Large intestine (tissue), 12 donors: ENCODE results near the gene UBB. TPM values are rescaled to one million over a fixed set of nuclear protein-coding genes. Genes with fewer than 3 reads are reported as not detected.
A peak's percentile ranks its signal among the peaks of the same experiment; 100 is the strongest.

Experiments used
- DNase-seq, 2 donors: peaks; one replicate each; pipeline versions ENCODE4 v3.0.0 to v3.0.0-alpha.2; 2013
- H3K27ac ChIP-seq: one replicate; pipeline ENCODE4 v1.5.1; 2013; ENCODE audit warnings: low read length
- H3K27me3 ChIP-seq: 2 replicates; pipeline ENCODE4 v1.6.1; 2013; ENCODE audit warnings: low read length; ENCODE audit not compliant: control insufficient read depth, insufficient read depth
- H3K36me3 ChIP-seq: 2 replicates; pipeline ENCODE4 v1.6.1; 2013; ENCODE audit warnings: low read length; ENCODE audit not compliant: control insufficient read depth, insufficient read depth
- H3K4me1 ChIP-seq: one replicate; pipeline ENCODE4 v1.6.1; 2013; ENCODE audit warnings: low read length; ENCODE audit not compliant: control insufficient read depth, insufficient read depth
- H3K4me3 ChIP-seq: one replicate; pipeline ENCODE4 v1.5.1; 2013; ENCODE audit warnings: low read length
- H3K9me3 ChIP-seq: one replicate; pipeline ENCODE4 v1.6.1; 2013; ENCODE audit warnings: mild to moderate bottlenecking, low read depth, low read length, moderate library complexity; ENCODE audit not compliant: control insufficient read depth
- WGBS: methylation state at CpG from one replicate; pipeline ENCODE4 v1.1.5; 2013; ENCODE audit warnings: low lambda C conversion rate; ENCODE audit not compliant: insufficient coverage; 5-methylcytosine and 5-hydroxymethylcytosine counted together
- long read RNA-seq, 11 donors: transcript quantifications; one replicate each; lab custom pipeline, GENCODE V29; 2026
- polyA plus RNA-seq: library from polyadenylated mRNA; unstranded; fragments of 120-200 nt; gene quantifications from one replicate; pipeline ENCODE4 v1.2.1, GENCODE V29; 2013

Gene UBB
- polyA plus RNA-seq, result 1,870 TPM
- long read RNA-seq, donor 1, transcript UBB-201 (2 exons, 1,225 nt), result major isoform, 312 of 317 reads
- long read RNA-seq, donor 1, partial matches to known transcripts, result 0 of 317 reads
- long read RNA-seq, donor 1, other reads (novel, unspliced or antisense), result 0 of 317 reads
- long read RNA-seq, donor 2, transcript UBB-201 (2 exons, 1,225 nt), result major isoform, 1,217 of 1,233 reads
- long read RNA-seq, donor 2, partial matches to known transcripts, result 0 of 1,233 reads
- long read RNA-seq, donor 2, other reads (novel, unspliced or antisense), result 9 of 1,233 reads
- long read RNA-seq, donor 3, result 0 reads
- long read RNA-seq, donor 4, transcript UBB-201 (2 exons, 1,225 nt), result major isoform, 69 of 79 reads
- long read RNA-seq, donor 4, partial matches to known transcripts, result 10 of 79 reads
- long read RNA-seq, donor 4, other reads (novel, unspliced or antisense), result 0 of 79 reads
- long read RNA-seq, donor 5, transcript UBB-201 (2 exons, 1,225 nt), result major isoform, 312 of 366 reads
- long read RNA-seq, donor 5, transcript UBB-203 (2 exons, 1,012 nt), result minor isoform, 5 of 366 reads
- long read RNA-seq, donor 5, partial matches to known transcripts, result 48 of 366 reads
- long read RNA-seq, donor 5, other reads (novel, unspliced or antisense), result 0 of 366 reads
- long read RNA-seq, donor 6, transcript UBB-207 (2 exons, 477 nt), result minor isoform, 5 of 871 reads
- long read RNA-seq, donor 6, transcript UBB-201 (2 exons, 1,225 nt), result major isoform, 603 of 871 reads
- long read RNA-seq, donor 6, partial matches to known transcripts, result 256 of 871 reads
- long read RNA-seq, donor 6, other reads (novel, unspliced or antisense), result 6 of 871 reads
- long read RNA-seq, donor 7, transcript UBB-201 (2 exons, 1,225 nt), result major isoform, 396 of 401 reads
- long read RNA-seq, donor 7, partial matches to known transcripts, result 0 of 401 reads
- long read RNA-seq, donor 7, other reads (novel, unspliced or antisense), result 0 of 401 reads
- long read RNA-seq, donor 8, transcript UBB-201 (2 exons, 1,225 nt), result major isoform, 1,212 of 1,225 reads
- long read RNA-seq, donor 8, partial matches to known transcripts, result 0 of 1,225 reads
- long read RNA-seq, donor 8, other reads (novel, unspliced or antisense), result 7 of 1,225 reads
- long read RNA-seq, donor 9, transcript UBB-201 (2 exons, 1,225 nt), result major isoform, 710 of 940 reads
- long read RNA-seq, donor 9, partial matches to known transcripts, result 224 of 940 reads
- long read RNA-seq, donor 9, other reads (novel, unspliced or antisense), result 5 of 940 reads
- long read RNA-seq, donor 10, transcript UBB-201 (2 exons, 1,225 nt), result major isoform, 995 of 1,286 reads
- long read RNA-seq, donor 10, transcript UBB-203 (2 exons, 1,012 nt), result minor isoform, 6 of 1,286 reads
- long read RNA-seq, donor 10, partial matches to known transcripts, result 285 of 1,286 reads
- long read RNA-seq, donor 10, other reads (novel, unspliced or antisense), result 0 of 1,286 reads
- long read RNA-seq, donor 11, transcript UBB-201 (2 exons, 1,225 nt), result major isoform, 647 of 649 reads
- long read RNA-seq, donor 11, partial matches to known transcripts, result 0 of 649 reads
- long read RNA-seq, donor 11, other reads (novel, unspliced or antisense), result 0 of 649 reads

DNA sequence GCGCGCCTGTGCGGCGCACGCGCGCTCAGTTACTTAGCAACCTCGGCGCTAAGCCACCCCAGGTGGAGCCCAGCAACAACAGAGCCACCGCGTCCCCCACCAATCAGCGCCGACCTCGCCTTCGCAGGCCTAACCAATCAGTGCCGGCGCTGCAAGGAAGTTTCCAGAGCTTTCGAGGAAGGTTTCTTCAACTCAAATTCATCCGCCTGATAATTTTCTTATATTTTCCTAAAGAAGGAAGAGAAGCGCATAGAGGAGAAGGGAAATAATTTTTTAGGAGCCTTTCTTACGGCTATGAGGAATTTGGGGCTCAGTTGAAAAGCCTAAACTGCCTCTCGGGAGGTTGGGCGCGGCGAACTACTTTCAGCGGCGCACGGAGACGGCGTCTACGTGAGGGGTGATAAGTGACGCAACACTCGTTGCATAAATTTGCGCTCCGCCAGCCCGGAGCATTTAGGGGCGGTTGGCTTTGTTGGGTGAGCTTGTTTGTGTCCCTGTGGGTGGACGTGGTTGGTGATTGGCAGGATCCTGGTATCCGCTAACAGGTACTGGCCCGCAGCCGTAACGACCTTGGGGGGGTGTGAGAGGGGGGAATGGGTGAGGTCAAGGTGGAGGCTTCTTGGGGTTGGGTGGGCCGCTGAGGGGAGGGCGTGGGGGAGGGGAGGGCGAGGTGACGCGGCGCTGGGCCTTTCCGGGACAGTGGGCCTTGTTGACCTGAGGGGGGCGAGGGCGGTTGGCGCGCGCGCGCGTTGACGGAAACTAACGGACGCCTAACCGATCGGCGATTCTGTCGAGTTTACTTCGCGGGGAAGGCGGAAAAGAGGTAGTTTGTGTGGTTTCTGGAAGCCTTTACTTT lies at the start of gene UBB:
Gene UBB (plus strand): TSS at position 452 of the 856 bp plus-strand sequence. CDS start 817 bp downstream, outside the sequence.
- peaks cover 6% of the 10 kb centered on the region for H3K9me3 ChIP-seq
- H3K27ac ChIP-seq, result peak within 1 kb of the TSS; percentile 92
- 0% methylated on average over 1 of the region's 67 CpGs for WGBS
- no peaks in the 10 kb centered on the region for H3K27me3 ChIP-seq
- H3K4me1 ChIP-seq, result peaks cover 21% of the 10 kb centered on the region
- peak; percentile 97 to 98 for DNase-seq
- H3K4me3 ChIP-seq, result peak within 1 kb of the TSS; percentile 88
- peaks cover 24% of the 10 kb centered on the region for H3K36me3 ChIP-seq

- H3K27ac ChIP-seq, result no peak overlapping the region
- H3K27me3 ChIP-seq, result no peaks in the 10 kb centered on the region
- 100% methylated on average over 1 of the region's 3 CpGs for WGBS
Observed at GRCh38 chr17:16338391-16338790, 42.5 kb upstream of the UBB start.

DNA sequence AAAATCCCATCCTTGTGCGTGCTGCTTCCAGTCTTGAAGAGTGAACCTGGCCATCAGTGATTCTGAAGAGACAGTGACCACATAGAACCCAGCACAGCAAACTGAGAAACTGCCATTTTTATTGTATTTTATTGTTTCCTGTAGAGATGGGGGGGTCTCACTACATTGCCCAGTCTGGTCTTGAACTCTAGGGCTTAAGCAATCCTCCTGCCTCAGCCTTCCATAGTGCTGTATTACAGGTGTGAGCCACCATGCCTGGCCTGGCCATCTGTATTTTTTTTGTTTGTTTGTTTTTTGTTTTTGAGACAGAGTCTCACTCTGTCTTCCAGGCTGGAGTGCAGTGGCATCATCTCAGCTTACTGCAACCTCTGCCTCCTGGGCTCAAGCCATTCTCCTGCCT lies 41.5 kb upstream of the UBB start:
- DNase-seq, result no peak
- Histone ChIP-seq H3K27me3 (no peaks in the 10 kb centered on the region), H3K27ac (no peak overlapping the region), H3K4me1 (peaks cover 5% of the 10 kb centered on the region), H3K4me3 (no peak overlapping the region), H3K9me3 (no peaks in the 10 kb centered on the region), H3K36me3 (peaks cover 24% of the 10 kb centered on the region)
- WGBS, result 100% methylated on average over 1 of the region's 1 CpG

More at GRCh38 chr17:16338391-16338790, 42.5 kb upstream of the UBB start:
- no peak overlapping the region for H3K4me3 ChIP-seq
- no peak for DNase-seq
- peaks cover 13% of the 10 kb centered on the region for H3K36me3 ChIP-seq
- H3K4me1 ChIP-seq, result peaks cover 6% of the 10 kb centered on the region
- no peaks in the 10 kb centered on the region for H3K9me3 ChIP-seq

DNA sequence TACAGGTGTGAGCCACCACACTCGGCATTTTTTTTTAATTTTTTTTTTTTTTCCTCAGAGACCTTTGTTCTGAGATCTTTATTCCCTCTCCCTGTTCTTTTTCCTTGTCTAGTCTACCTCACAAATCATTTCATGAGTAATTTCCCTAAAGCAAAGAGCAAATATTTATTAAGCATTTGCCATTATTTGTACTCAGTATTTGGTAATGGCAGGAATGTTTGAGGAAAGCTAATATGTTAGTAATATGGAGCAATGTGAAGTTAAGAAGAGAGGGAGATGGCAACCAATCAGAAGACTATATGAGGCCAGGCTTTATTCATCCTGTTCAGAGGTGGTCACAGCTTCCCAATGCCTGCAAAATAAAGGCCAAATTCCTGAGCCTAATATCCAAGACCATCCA lies 40.9 kb upstream of the UBB start:
- H3K4me1 ChIP-seq, result peaks cover 5% of the 10 kb centered on the region
- H3K27ac ChIP-seq, result no peak overlapping the region
- DNase-seq, result no peak
- no CpG with 5 or more reads among the region's 1 CpG for WGBS
- no peaks in the 10 kb centered on the region for H3K27me3 ChIP-seq
- no peaks in the 10 kb centered on the region for H3K9me3 ChIP-seq
- peaks cover 25% of the 10 kb centered on the region for H3K36me3 ChIP-seq
- H3K4me3 ChIP-seq, result no peak overlapping the region

- no peak for DNase-seq
- no peaks in the 10 kb centered on the region for H3K27me3 ChIP-seq
- no peak overlapping the region for H3K4me3 ChIP-seq
- no peaks in the 10 kb centered on the region for H3K9me3 ChIP-seq
- H3K4me1 ChIP-seq, result peaks cover 5% of the 10 kb centered on the region
- no peak overlapping the region for H3K27ac ChIP-seq
- no CpG with 5 or more reads among the region's 4 CpGs for WGBS
- H3K36me3 ChIP-seq, result peaks cover 31% of the 10 kb centered on the region
Observed at GRCh38 chr17:16342979-16343378, 37.9 kb upstream of the UBB start.

DNA sequence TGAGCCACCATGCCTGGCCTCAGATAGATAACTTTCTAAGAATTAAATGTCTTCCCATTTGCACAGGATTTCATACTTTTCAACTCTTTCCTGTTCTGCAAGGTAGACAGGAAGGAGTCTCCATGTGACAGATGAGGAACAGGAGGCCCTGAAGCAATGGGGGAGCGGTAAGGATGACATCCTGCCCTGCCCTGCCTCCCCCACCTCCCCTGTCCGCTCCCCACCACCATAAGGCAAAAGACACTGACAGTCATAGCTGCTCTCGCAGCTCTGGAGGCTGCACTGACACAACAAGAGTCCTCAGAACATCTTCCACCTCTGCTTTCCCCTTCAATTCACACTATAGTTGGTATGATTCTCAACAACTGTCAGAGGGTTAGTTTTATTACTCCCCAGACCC lies 37.3 kb upstream of the UBB start:
- no CpG with 5 or more reads among the region's 3 CpGs for WGBS
- Histone ChIP-seq H3K36me3 (peaks cover 35% of the 10 kb centered on the region), H3K27me3 (no peaks in the 10 kb centered on the region), H3K4me1 (peaks cover 5% of the 10 kb centered on the region), H3K27ac (no peak overlapping the region), H3K9me3 (no peaks in the 10 kb centered on the region), H3K4me3 (no peak overlapping the region)
- DNase-seq, result no peak

GRCh38 chr17:16345565-16345964 lies 35.3 kb upstream of the UBB start:
- 92% methylated on average over 2 of the region's 5 CpGs for WGBS
- H3K27ac ChIP-seq, result no peak overlapping the region
- peaks cover 46% of the 10 kb centered on the region for H3K36me3 ChIP-seq
- H3K4me3 ChIP-seq, result no peak overlapping the region
- no peak for DNase-seq
- H3K4me1 ChIP-seq, result peaks cover 5% of the 10 kb centered on the region
- no peaks in the 10 kb centered on the region for H3K9me3 ChIP-seq
- H3K27me3 ChIP-seq, result no peaks in the 10 kb centered on the region

GRCh38 chr17:16346721-16347271 lies 34.1 kb upstream of the UBB start:
- Histone ChIP-seq H3K27me3 (no peaks in the 10 kb centered on the region), H3K9me3 (no peaks in the 10 kb centered on the region), H3K36me3 (peaks cover 46% of the 10 kb centered on the region), H3K4me3 (no peak overlapping the region), H3K27ac (no peak overlapping the region), H3K4me1 (no peaks in the 10 kb centered on the region)
- WGBS, result no CpG with 5 or more reads among the region's 6 CpGs
- DNase-seq, result no peak

- no peak overlapping the region for H3K27ac ChIP-seq
- WGBS, result no CpG with 5 or more reads among the region's 6 CpGs
- H3K36me3 ChIP-seq, result peaks cover 30% of the 10 kb centered on the region
- H3K27me3 ChIP-seq, result peaks cover 3% of the 10 kb centered on the region
- DNase-seq, result no peak
- H3K4me3 ChIP-seq, result no peak overlapping the region
- H3K4me1 ChIP-seq, result peaks cover 1% of the 10 kb centered on the region
- H3K9me3 ChIP-seq, result no peaks in the 10 kb centered on the region
Observed at GRCh38 chr17:16348586-16348985, 32.3 kb upstream of the UBB start.
